ENCODE measurements around the gene SLC51B.

Gene SLC51B

GRCh38 chr15:65102912-65103311, 57.7 kb downstream of the SLC51B start:
- Histone ChIP-seq H3K27me3 (ENCODE audit: insufficient read depth, low read length, poor library complexity, severe bottlenecking) (no peaks in the 10 kb centered on the region), H3F3A (ENCODE audit: low read depth) (no peaks in the 10 kb centered on the region), H3K36me3 (ENCODE audit: insufficient read depth, low read length) (peaks cover 8% of the 10 kb centered on the region; the same call in 1 of the 2 replicates), H3K9ac (ENCODE audit: low read depth, low read length, poor library complexity, severe bottlenecking) (no peak overlapping the region), H3K9me2 (replicated peaks; ENCODE audit: low read depth, low read length) (no peaks in the 10 kb centered on the region), H3K4me2 (ENCODE audit: low read depth, low read length, poor library complexity, severe bottlenecking) (no peak overlapping the region), H3K4me1 (ENCODE audit: insufficient read depth, low read length, poor library complexity, severe bottlenecking) (no peaks in the 10 kb centered on the region), H3K9me3 (ENCODE audit: insufficient read depth, low read depth, low read length) (no peaks in the 10 kb centered on the region), H2AFZ (ENCODE audit: low read length) (no peak overlapping the region), H4K20me1 (ENCODE audit: insufficient read depth, low read length, poor library complexity, severe bottlenecking) (no peaks in the 10 kb centered on the region), H3K79me2 (ENCODE audit: insufficient read depth, low read length) (no peaks in the 10 kb centered on the region), H3K4me3 (ENCODE audit: low read length, poor library complexity, severe bottlenecking) (no peak overlapping the region)
- no peak for TF ChIP-seq EZH2phosphoT487 (IDR thresholded peaks at IDR 0.05; ENCODE audit: borderline replicate concordance)
- TF ChIP-seq, protein P1, sequence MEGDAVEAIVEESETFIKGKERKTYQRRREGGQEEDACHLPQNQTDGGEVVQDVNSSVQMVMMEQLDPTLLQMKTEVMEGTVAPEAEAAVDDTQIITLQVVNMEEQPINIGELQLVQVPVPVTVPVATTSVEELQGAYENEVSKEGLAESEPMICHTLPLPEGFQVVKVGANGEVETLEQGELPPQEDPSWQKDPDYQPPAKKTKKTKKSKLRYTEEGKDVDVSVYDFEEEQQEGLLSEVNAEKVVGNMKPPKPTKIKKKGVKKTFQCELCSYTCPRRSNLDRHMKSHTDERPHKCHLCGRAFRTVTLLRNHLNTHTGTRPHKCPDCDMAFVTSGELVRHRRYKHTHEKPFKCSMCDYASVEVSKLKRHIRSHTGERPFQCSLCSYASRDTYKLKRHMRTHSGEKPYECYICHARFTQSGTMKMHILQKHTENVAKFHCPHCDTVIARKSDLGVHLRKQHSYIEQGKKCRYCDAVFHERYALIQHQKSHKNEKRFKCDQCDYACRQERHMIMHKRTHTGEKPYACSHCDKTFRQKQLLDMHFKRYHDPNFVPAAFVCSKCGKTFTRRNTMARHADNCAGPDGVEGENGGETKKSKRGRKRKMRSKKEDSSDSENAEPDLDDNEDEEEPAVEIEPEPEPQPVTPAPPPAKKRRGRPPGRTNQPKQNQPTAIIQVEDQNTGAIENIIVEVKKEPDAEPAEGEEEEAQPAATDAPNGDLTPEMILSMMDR (conservative IDR thresholded peaks at IDR 0.05; ENCODE audit: low read length), result no peak
